ENCODE measurements around the gene MEDAG. TPM values are rescaled to one million over a fixed set of nuclear protein-coding genes. Genes with fewer than 3 reads are reported as not detected.

The MEDAG gene
- total RNA-seq, 1 donor: 46.7 TPM

GRCh38 chr13:30882026-30882850 lies 23.8 kb upstream of the MEDAG start:
- Histone ChIP-seq H3K79me2 (ENCODE audit: insufficient read depth, low read length) (no peaks in the 10 kb centered on the region), H3K27ac (ENCODE audit: low read depth, low read length) (peak overlapping the region; percentile 96), H2AFZ (ENCODE audit: low read length) (peak overlapping the region; percentile 47)

GRCh38 chr13:30882996-30883766 lies 22.9 kb upstream of the MEDAG start:
- H3K36me3 ChIP-seq (ENCODE audit: insufficient read depth, low read length): no peaks in the 10 kb centered on the region
- no peak overlapping the region for H2AFZ ChIP-seq (ENCODE audit: low read length)
- H4K20me1 ChIP-seq (ENCODE audit: insufficient read depth, low read length): no peaks in the 10 kb centered on the region
- peaks cover 28% of the 10 kb centered on the region for H3K4me1 ChIP-seq (ENCODE audit: insufficient read depth, low read length)
- no peak overlapping the region for H3K4me3 ChIP-seq (ENCODE audit: insufficient read depth, low read length)
- no peaks in the 10 kb centered on the region for H3K9me3 ChIP-seq (ENCODE audit: low read depth, low read length)
- H3K27me3 ChIP-seq (ENCODE audit: insufficient read depth, low read length): no peaks in the 10 kb centered on the region
- H3K27ac ChIP-seq (ENCODE audit: low read depth, low read length): no peak overlapping the region
- H3K79me2 ChIP-seq (ENCODE audit: insufficient read depth, low read length): no peaks in the 10 kb centered on the region
- H3K4me2 ChIP-seq (ENCODE audit: insufficient read depth, low read length): no peak overlapping the region
- no peak for TF ChIP-seq CTCF (IDR thresholded peaks at IDR 0.05; ENCODE audit: extremely low read depth, low read depth, low read length)
- DNase-seq (ENCODE audit: insufficient read length, low spot score, missing footprints): no peak

More at GRCh38 chr13:30882026-30882850, 23.8 kb upstream of the MEDAG start:
- Histone ChIP-seq H3K4me3 (ENCODE audit: insufficient read depth, low read length) (no peak overlapping the region), H3K27me3 (ENCODE audit: insufficient read depth, low read length) (no peaks in the 10 kb centered on the region), H3K36me3 (ENCODE audit: insufficient read depth, low read length) (no peaks in the 10 kb centered on the region), H3K4me2 (ENCODE audit: insufficient read depth, low read length) (no peak overlapping the region), H4K20me1 (ENCODE audit: insufficient read depth, low read length) (no peaks in the 10 kb centered on the region), H3K4me1 (ENCODE audit: insufficient read depth, low read length) (peaks cover 33% of the 10 kb centered on the region), H3K9me3 (ENCODE audit: low read depth, low read length) (no peaks in the 10 kb centered on the region)
- no peak for TF ChIP-seq CTCF (IDR thresholded peaks at IDR 0.05; ENCODE audit: extremely low read depth, low read depth, low read length)
- no peak for DNase-seq (ENCODE audit: insufficient read length, low spot score, missing footprints)

GRCh38 chr13:30884543-30884942 lies 21.5 kb upstream of the MEDAG start:
- Histone ChIP-seq H3K4me1 (ENCODE audit: insufficient read depth, low read length) (peaks cover 25% of the 10 kb centered on the region), H3K36me3 (ENCODE audit: insufficient read depth, low read length) (no peaks in the 10 kb centered on the region), H3K9me3 (ENCODE audit: low read depth, low read length) (no peaks in the 10 kb centered on the region), H4K20me1 (ENCODE audit: insufficient read depth, low read length) (no peaks in the 10 kb centered on the region), H3K4me3 (ENCODE audit: insufficient read depth, low read length) (no peak overlapping the region), H3K27ac (ENCODE audit: low read depth, low read length) (no peak overlapping the region), H2AFZ (ENCODE audit: low read length) (no peak overlapping the region), H3K27me3 (ENCODE audit: insufficient read depth, low read length) (no peaks in the 10 kb centered on the region), H3K4me2 (ENCODE audit: insufficient read depth, low read length) (no peak overlapping the region), H3K79me2 (ENCODE audit: insufficient read depth, low read length) (no peaks in the 10 kb centered on the region)
- TF ChIP-seq CTCF (IDR thresholded peaks at IDR 0.05; ENCODE audit: extremely low read depth, low read depth, low read length): no peak
- DNase-seq (ENCODE audit: insufficient read length, low spot score, missing footprints): no peak

- no peak for TF ChIP-seq CTCF (IDR thresholded peaks at IDR 0.05; ENCODE audit: extremely low read depth, low read depth, low read length)
- DNase-seq (ENCODE audit: insufficient read length, low spot score, missing footprints): no peak
- Histone ChIP-seq H4K20me1 (ENCODE audit: insufficient read depth, low read length) (no peaks in the 10 kb centered on the region), H3K27ac (ENCODE audit: low read depth, low read length) (no peak overlapping the region), H3K4me3 (ENCODE audit: insufficient read depth, low read length) (no peak overlapping the region), H2AFZ (ENCODE audit: low read length) (no peak overlapping the region), H3K79me2 (ENCODE audit: insufficient read depth, low read length) (no peaks in the 10 kb centered on the region), H3K4me1 (ENCODE audit: insufficient read depth, low read length) (peaks cover 4% of the 10 kb centered on the region), H3K27me3 (ENCODE audit: insufficient read depth, low read length) (no peaks in the 10 kb centered on the region), H3K4me2 (ENCODE audit: insufficient read depth, low read length) (no peak overlapping the region), H3K9me3 (ENCODE audit: low read depth, low read length) (no peaks in the 10 kb centered on the region), H3K36me3 (ENCODE audit: insufficient read depth, low read length) (no peaks in the 10 kb centered on the region)
These were observed 16.8 kb upstream of the MEDAG start for GRCh38 chr13:30889196-30889690.
